Stimulated activated naive B cell treated with anti-CD40 and anti-IgM and Interleukin-4, amounts not matched to agents 10 μg/mL and 1 μg/mL and 100 μg/mL, for 72 hours (primary cell): ENCODE measurements around the gene RHBDF1.
A peak's percentile ranks its signal among the peaks of the same experiment; 100 is the strongest.
"Not testable (repeated sequence)": the region's sequence is repeated elsewhere in the genome, so short reads cannot be mapped to it uniquely, and the experiment has no call there.

Experiments
- ATAC-seq, 2 donors: fragments of 150-1000 bp; cut with Tn5 transposase; replicated peaks; 2 replicates each; pipeline ENCODE4 v1.10.0; 2021; ENCODE audit warnings: moderate library complexity in 1 of 2
- DNase-seq: peaks from one replicate; pipeline ENCODE4 v3.0.0; 2021
- H3K27ac Mint-ChIP-seq: one replicate; pipeline ENCODE4 v1.8.0; 2022; ENCODE audit warnings: mild to moderate bottlenecking, mixed read lengths
- H3K27me3 Mint-ChIP-seq, 2 donors: one replicate each; pipeline ENCODE4 v1.8.0; 2022; ENCODE audit warnings: mixed read lengths in 2 of 2
- H3K36me3 Mint-ChIP-seq, 2 donors: one replicate each; pipeline ENCODE4 v1.8.0; 2022; ENCODE audit warnings: mixed read lengths in 2 of 2, mild to moderate bottlenecking in 1 of 2
- H3K4me1 Mint-ChIP-seq, 2 donors: one replicate each; pipeline ENCODE4 v1.8.0; 2022; ENCODE audit warnings: mixed read lengths in 2 of 2, mild to moderate bottlenecking in 1 of 2
- H3K4me3 Mint-ChIP-seq, 2 donors: one replicate each; pipeline ENCODE4 v1.8.0; 2022; ENCODE audit warnings: mild to moderate bottlenecking in 2 of 2, mixed read lengths in 2 of 2, moderate library complexity in 1 of 2
- H3K9me3 Mint-ChIP-seq, 2 donors: one replicate each; pipeline ENCODE4 v1.8.0; 2022; ENCODE audit warnings: mixed read lengths in 2 of 2, mild to moderate bottlenecking in 1 of 2

The RHBDF1 gene

GRCh38 chr16:50769-51591 lies 21.5 kb downstream of the RHBDF1 start:
- Mint-ChIP-seq H3K4me1 (peaks cover 15 to 29% of the 10 kb centered on the region in 2 donors), H3K4me3 (peak overlapping the region; percentile 55 to 92), H3K9me3 (no peaks in the 10 kb centered on the region), H3K27me3 (no peaks in the 10 kb centered on the region), H3K36me3 (peaks cover 29 to 42% of the 10 kb centered on the region in 2 donors), H3K27ac (no peak overlapping the region)
- ATAC-seq (no peak), DNase-seq (no peak)

- DNase-seq: no peak
- H3K27me3 Mint-ChIP-seq: no peaks in the 10 kb centered on the region
- H3K9me3 Mint-ChIP-seq: no peaks in the 10 kb centered on the region
- H3K27ac Mint-ChIP-seq: peak overlapping the region; percentile 28
- no peak overlapping the region for H3K4me3 Mint-ChIP-seq
- peaks cover 53 to 68% of the 10 kb centered on the region in 2 donors for H3K36me3 Mint-ChIP-seq
- ATAC-seq: no peak
- H3K4me1 Mint-ChIP-seq: peaks cover 20 to 26% of the 10 kb centered on the region in 2 donors
These were observed 25.2 kb downstream of the RHBDF1 start for GRCh38 chr16:47234-47633.

- H3K4me1 Mint-ChIP-seq: peaks cover 22 to 31% of the 10 kb centered on the region in 2 donors
- not testable (repeated sequence) for H3K27me3 Mint-ChIP-seq, ATAC-seq, H3K27ac Mint-ChIP-seq, H3K9me3 Mint-ChIP-seq, DNase-seq, H3K4me3 Mint-ChIP-seq
- peaks cover 56 to 74% of the 10 kb centered on the region in 2 donors for H3K36me3 Mint-ChIP-seq
These were observed 25.9 kb downstream of the RHBDF1 start for GRCh38 chr16:46510-46909.

- Mint-ChIP-seq H3K27ac (no peak overlapping the region), H3K27me3 (no peaks in the 10 kb centered on the region), H3K9me3 (no peaks in the 10 kb centered on the region), H3K4me1 (peaks cover 22 to 25% of the 10 kb centered on the region in 2 donors), H3K4me3 (no peak overlapping the region), H3K36me3 (peaks cover 51 to 71% of the 10 kb centered on the region in 2 donors)
- ATAC-seq: no peak
- no peak for DNase-seq
These were observed 27.0 kb downstream of the RHBDF1 start for GRCh38 chr16:45454-45853.

GRCh38 chr16:44655-45054 lies 27.8 kb downstream of the RHBDF1 start:
- Mint-ChIP-seq H3K27me3 (no peaks in the 10 kb centered on the region), H3K4me3 (no peak overlapping the region), H3K9me3 (no peaks in the 10 kb centered on the region), H3K27ac (no peak overlapping the region), H3K4me1 (peaks cover 18 to 25% of the 10 kb centered on the region in 2 donors), H3K36me3 (peaks cover 47 to 67% of the 10 kb centered on the region in 2 donors)
- DNase-seq (no peak), ATAC-seq (no peak)

GRCh38 chr16:43294-43693 lies 29.1 kb downstream of the RHBDF1 start:
- no peak for DNase-seq
- no peak for ATAC-seq
- no peaks in the 10 kb centered on the region for H3K9me3 Mint-ChIP-seq
- H3K27ac Mint-ChIP-seq: no peak overlapping the region
- no peak overlapping the region for H3K4me3 Mint-ChIP-seq
- H3K36me3 Mint-ChIP-seq: peaks cover 46 to 71% of the 10 kb centered on the region in 2 donors
- H3K4me1 Mint-ChIP-seq: peaks cover 31 to 38% of the 10 kb centered on the region in 2 donors
- no peaks in the 10 kb centered on the region for H3K27me3 Mint-ChIP-seq

- Mint-ChIP-seq H3K4me1 (peaks cover 37 to 41% of the 10 kb centered on the region in 2 donors), H3K4me3 (no peak overlapping the region), H3K9me3 (no peaks in the 10 kb centered on the region), H3K36me3 (peaks cover 44 to 73% of the 10 kb centered on the region in 2 donors), H3K27ac (peak overlapping the region; percentile 72), H3K27me3 (no peaks in the 10 kb centered on the region)
- ATAC-seq (no peak), DNase-seq (no peak)
These were observed 29.7 kb downstream of the RHBDF1 start for GRCh38 chr16:42691-43090.

GRCh38 chr16:42069-42457 lies 30.4 kb downstream of the RHBDF1 start:
- ATAC-seq: no peak
- no peak for DNase-seq
- H3K9me3 Mint-ChIP-seq: no peaks in the 10 kb centered on the region
- H3K4me3 Mint-ChIP-seq: no peak overlapping the region
- H3K27ac Mint-ChIP-seq: peak overlapping the region; percentile 2
- peaks cover 40 to 70% of the 10 kb centered on the region in 2 donors for H3K36me3 Mint-ChIP-seq
- H3K27me3 Mint-ChIP-seq: no peaks in the 10 kb centered on the region
- H3K4me1 Mint-ChIP-seq: peaks cover 42 to 44% of the 10 kb centered on the region in 2 donors

- Mint-ChIP-seq H3K27me3 (no peaks in the 10 kb centered on the region), H3K4me3 (no peak overlapping the region), H3K9me3 (no peaks in the 10 kb centered on the region), H3K36me3 (peaks cover 40 to 71% of the 10 kb centered on the region in 2 donors), H3K4me1 (peaks cover 45 to 49% of the 10 kb centered on the region in 2 donors), H3K27ac (peak overlapping the region; percentile 47)
- ATAC-seq (no peak), DNase-seq (no peak)
These were observed 30.9 kb downstream of the RHBDF1 start for GRCh38 chr16:41439-42068.

GRCh38 chr16:38941-39892 lies 33.2 kb downstream of the RHBDF1 start:
- DNase-seq (peak; percentile 78), ATAC-seq (peak; percentile 90 to 92)
- H3K4me1 Mint-ChIP-seq: peaks cover 67 to 68% of the 10 kb centered on the region in 2 donors
- no peaks in the 10 kb centered on the region for H3K27me3 Mint-ChIP-seq
- peaks cover 28 to 66% of the 10 kb centered on the region in 2 donors for H3K36me3 Mint-ChIP-seq
- peak overlapping the region; percentile 81 for H3K27ac Mint-ChIP-seq
- peak overlapping the region; percentile 26 to 36 for H3K4me3 Mint-ChIP-seq
- no peaks in the 10 kb centered on the region for H3K9me3 Mint-ChIP-seq

GRCh38 chr16:38206-38605 lies 34.2 kb downstream of the RHBDF1 start:
- not testable (repeated sequence) for H3K9me3 Mint-ChIP-seq, ATAC-seq, H3K27me3 Mint-ChIP-seq, DNase-seq
- H3K4me1 Mint-ChIP-seq: peaks cover 73 to 77% of the 10 kb centered on the region in 2 donors
- H3K27ac Mint-ChIP-seq: peak overlapping the region; percentile 89
- H3K36me3 Mint-ChIP-seq: peaks cover 25 to 64% of the 10 kb centered on the region in 2 donors
- H3K4me3 Mint-ChIP-seq: peak overlapping the region in 1 of 2 donors; percentile 27

GRCh38 chr16:37511-37910 lies 34.9 kb downstream of the RHBDF1 start:
- ATAC-seq (no peak), DNase-seq (no peak)
- H3K36me3 Mint-ChIP-seq: peaks cover 19 to 57% of the 10 kb centered on the region in 2 donors
- H3K9me3 Mint-ChIP-seq: no peaks in the 10 kb centered on the region
- peaks cover 68 to 74% of the 10 kb centered on the region in 2 donors for H3K4me1 Mint-ChIP-seq
- peak overlapping the region; percentile 89 for H3K27ac Mint-ChIP-seq
- no peaks in the 10 kb centered on the region for H3K27me3 Mint-ChIP-seq
- no peak overlapping the region for H3K4me3 Mint-ChIP-seq

GRCh38 chr16:36336-36984 lies 36.0 kb downstream of the RHBDF1 start:
- H3K27me3 Mint-ChIP-seq: no peaks in the 10 kb centered on the region
- DNase-seq (no peak), ATAC-seq (no peak)
- no peaks in the 10 kb centered on the region for H3K9me3 Mint-ChIP-seq
- H3K4me3 Mint-ChIP-seq: peak overlapping the region in 1 of 2 donors; percentile 40
- peaks cover 11 to 46% of the 10 kb centered on the region in 2 donors for H3K36me3 Mint-ChIP-seq
- H3K27ac Mint-ChIP-seq: peak overlapping the region; percentile 94
- H3K4me1 Mint-ChIP-seq: peaks cover 61 to 76% of the 10 kb centered on the region in 2 donors
